HG03457 (cell line): ENCODE results near the gene RBM34.
A peak's percentile ranks its signal among the peaks of the same experiment; 100 is the strongest.
"Not testable (repeated sequence)": the region's sequence is repeated elsewhere in the genome, so short reads cannot be mapped to it uniquely, and the experiment has no call there.

ENCODE experiments used
- ATAC-seq: cut with Tn5 transposase; IDR thresholded peaks from one replicate; pipeline ENCODE4 v1.9.1; 2021; ENCODE audit warnings: moderate number of reproducible peaks; ENCODE audit not compliant: unreplicated experiment

Gene RBM34

GRCh38 chr1:235113183-235113917 lies 47.7 kb downstream of the RBM34 start:
- ATAC-seq, result no peak

- no peak for ATAC-seq
These were observed 48.5 kb downstream of the RBM34 start for GRCh38 chr1:235112297-235113182.

GRCh38 chr1:235111107-235111506 lies 49.9 kb downstream of the RBM34 start:
- no peak for ATAC-seq

- no peak for ATAC-seq
These were observed 52.2 kb downstream of the RBM34 start for GRCh38 chr1:235108876-235109275.

- ATAC-seq, result no peak
These were observed 52.9 kb downstream of the RBM34 start for GRCh38 chr1:235108185-235108593.

- no peak for ATAC-seq
These were observed 53.5 kb downstream of the RBM34 start for GRCh38 chr1:235107368-235108184.

- ATAC-seq, result no peak
These were observed 54.6 kb downstream of the RBM34 start for GRCh38 chr1:235106457-235106856.

GRCh38 chr1:235105051-235106043 lies 55.7 kb downstream of the RBM34 start:
- peak; percentile 73 for ATAC-seq

GRCh38 chr1:235102993-235103411 lies 58.0 kb downstream of the RBM34 start:
- no peak for ATAC-seq

- no peak for ATAC-seq
These were observed 58.8 kb downstream of the RBM34 start for GRCh38 chr1:235102259-235102582.

GRCh38 chr1:235101558-235102258 lies 59.3 kb downstream of the RBM34 start:
- no peak for ATAC-seq

GRCh38 chr1:235100194-235100772 lies 60.8 kb downstream of the RBM34 start:
- no peak for ATAC-seq

- ATAC-seq, result no peak
These were observed 62.1 kb downstream of the RBM34 start for GRCh38 chr1:235098991-235099390.

- no peak for ATAC-seq
These were observed 62.5 kb downstream of the RBM34 start for GRCh38 chr1:235098547-235098946.

- not testable (repeated sequence) for ATAC-seq
These were observed 63.5 kb downstream of the RBM34 start for GRCh38 chr1:235097501-235097900.

GRCh38 chr1:235095938-235096562 lies 65.0 kb downstream of the RBM34 start:
- ATAC-seq, result no peak

- peak; percentile 65 for ATAC-seq
These were observed 67.1 kb downstream of the RBM34 start for GRCh38 chr1:235093696-235094592.
